Effector CD8-positive, alpha-beta T cell (primary cell): Measurements from ENCODE around the gene CMIP.
"Not testable (repeated sequence)": the region's sequence is repeated elsewhere in the genome, so short reads cannot be mapped to it uniquely, and the experiment has no call there.

Experiments
- DNase-seq: peaks from one replicate; lab custom pipeline; 2025; lab: John Stamatoyannopoulos, UW

Gene CMIP

GRCh38 chr16:81517629-81518438 is 73.2 kb downstream of the CMIP start:
- DNase-seq: no peak

- DNase-seq: no peak
Observed at GRCh38 chr16:81518439-81518757, 73.8 kb downstream of the CMIP start.

GRCh38 chr16:81519301-81520150 is 74.9 kb downstream of the CMIP start:
- no peak for DNase-seq

GRCh38 chr16:81520151-81520470 is 75.5 kb downstream of the CMIP start:
- DNase-seq: no peak

DNA sequence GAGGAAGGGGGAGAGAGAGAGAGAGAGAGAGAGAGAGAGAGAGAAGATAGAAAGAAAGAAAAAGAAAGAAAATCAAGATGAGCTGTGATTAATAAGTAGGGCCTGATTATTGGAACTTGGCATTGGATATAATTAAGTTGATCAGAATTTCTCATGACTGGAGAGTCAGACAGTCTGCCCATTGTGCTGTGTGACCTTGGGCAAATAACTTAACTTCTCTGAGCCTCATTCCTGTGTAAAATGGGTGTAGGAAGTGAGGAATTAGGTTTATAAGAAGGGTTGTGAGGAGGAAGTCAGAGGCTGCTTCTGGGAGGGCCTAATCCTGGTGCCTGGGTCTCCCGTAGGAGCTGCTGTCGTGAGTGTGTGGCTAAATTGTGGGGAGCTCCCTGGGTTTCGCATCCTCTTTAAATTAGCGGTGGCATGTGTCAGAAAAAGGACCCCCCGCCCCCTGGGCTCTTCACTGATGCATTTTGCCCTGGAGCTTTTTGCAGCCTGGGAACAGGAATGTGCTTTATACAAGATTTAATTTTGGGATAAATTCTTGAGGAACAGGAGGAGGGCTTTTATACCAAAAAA is 76.0 kb downstream of the CMIP start:
- no peak for DNase-seq

GRCh38 chr16:81521141-81521626 is 76.6 kb downstream of the CMIP start:
- DNase-seq: peak; percentile 11

DNA sequence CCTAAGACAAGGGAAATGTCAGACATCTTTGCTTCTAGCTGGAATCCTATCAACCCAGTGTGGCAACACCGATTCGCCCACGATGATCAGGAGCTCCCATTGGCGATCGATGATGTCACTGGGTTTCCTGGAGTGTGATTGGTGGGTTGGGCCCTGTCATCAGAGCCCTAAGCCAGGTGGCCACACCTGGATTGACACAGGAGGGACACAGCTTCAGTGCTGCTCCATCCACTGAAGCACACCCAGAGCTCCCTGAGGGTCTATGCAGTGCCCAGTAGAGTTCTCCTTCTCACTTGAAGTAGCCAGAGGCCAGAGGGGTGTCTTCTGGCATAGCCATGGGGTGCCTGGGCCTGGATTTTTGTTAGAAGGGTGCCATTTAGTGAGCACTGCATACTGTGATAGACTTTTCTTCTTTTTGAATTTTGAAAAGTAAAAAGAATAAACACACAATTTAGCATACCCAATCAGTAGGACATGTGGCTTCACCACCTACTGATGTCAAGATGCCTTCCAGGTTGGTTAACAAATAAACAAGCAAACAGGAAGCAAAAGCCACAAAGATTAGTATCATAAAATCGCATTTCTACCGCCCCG is 77.6 kb downstream of the CMIP start:
- no peak for DNase-seq

DNA sequence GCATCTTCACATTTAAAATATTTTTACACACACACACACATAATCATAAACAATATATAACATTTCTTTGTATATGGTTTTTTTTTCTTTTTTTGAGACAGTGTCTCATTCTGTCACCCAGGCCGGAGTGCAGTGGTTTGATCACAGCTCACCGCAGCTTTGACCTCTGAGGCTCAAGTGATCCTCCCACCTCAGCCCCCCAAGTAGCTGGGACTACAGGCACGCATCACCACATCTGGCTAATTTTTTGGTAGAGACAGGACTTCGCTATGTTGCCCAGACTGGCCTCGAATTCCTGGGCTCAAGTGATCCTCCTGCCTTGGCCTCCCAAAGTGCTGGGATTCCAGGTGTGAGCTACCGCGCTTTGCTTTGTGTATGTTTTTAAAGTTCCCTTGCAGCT is 78.2 kb downstream of the CMIP start:
- DNase-seq: not testable (repeated sequence)

- no peak for DNase-seq
Observed at GRCh38 chr16:81523387-81524115, 78.9 kb downstream of the CMIP start.

DNA sequence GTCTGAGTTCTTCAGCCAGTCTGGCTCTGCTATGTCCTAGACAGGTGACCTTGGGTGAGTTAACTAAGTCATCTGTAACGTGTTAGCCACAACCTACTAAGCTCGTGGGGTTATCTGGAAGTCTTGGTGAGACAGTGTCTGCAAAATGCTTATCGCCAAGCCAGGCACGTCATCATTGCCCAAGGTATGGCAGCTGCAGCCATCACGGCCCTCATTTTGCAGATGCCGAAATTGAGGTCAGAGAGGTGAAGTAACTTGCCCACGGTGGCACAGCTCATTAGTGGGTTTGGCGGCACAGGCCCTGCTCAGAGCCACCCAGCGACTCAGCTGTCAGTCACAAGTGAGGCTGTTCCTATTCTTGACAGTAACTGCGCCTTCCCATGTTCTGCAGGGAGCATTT is 79.8 kb downstream of the CMIP start:
- no peak for DNase-seq

DNA sequence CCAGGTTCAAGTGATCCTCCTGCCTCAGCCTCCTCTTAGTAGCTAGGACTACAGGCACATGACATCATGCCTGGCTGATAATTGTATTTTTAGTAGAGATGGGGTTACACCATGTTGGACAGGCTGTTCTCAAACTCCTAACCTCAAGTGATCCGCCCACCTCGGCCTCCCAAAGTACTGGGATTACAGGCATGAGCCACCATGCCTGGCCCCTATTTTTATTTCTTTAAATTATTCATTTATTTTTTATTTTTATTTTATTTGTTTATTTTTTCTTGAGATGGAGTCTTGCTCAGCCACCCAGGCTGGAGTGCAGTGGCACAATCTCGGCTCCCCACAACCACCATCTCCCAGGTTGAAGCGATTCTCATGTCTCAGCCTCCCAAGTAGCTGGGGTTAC is 80.3 kb downstream of the CMIP start:
- not testable (repeated sequence) for DNase-seq

- DNase-seq: no peak
Observed at GRCh38 chr16:81526199-81526598, 81.6 kb downstream of the CMIP start.

GRCh38 chr16:81526935-81527334 is 82.3 kb downstream of the CMIP start:
- no peak for DNase-seq

DNA sequence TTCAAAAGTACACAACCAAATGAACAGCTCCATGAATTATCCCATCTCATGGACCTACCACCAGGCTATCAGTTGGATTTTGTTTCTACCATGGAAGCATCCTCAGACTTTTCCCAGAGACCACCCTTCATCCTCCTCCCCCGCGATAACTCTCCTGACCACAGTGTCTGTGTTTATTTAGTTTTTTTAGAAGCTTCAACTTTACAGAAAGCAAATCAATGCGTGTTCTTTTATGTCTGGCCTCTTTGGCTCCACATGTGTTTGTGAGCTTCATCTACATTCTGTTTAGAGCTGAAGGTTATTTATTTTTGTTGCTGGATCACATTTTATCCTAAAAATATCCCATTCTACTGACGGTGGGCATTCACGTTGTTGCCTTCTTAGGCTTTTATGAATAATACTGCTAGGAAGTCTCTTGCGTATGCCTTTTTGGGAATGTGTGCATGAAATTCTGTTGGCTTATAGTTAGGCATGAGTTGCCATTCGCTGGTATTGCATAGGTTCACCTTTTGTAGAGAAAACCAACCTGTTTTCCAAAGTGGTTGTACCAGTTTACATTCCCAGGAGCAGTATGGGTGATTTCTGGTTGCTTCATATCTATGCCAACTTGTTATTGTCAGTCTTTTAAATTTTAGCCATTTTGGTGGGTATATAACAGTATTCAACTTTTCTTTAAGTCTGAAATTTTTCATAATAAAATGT is 83.0 kb downstream of the CMIP start:
- DNase-seq: no peak

DNA sequence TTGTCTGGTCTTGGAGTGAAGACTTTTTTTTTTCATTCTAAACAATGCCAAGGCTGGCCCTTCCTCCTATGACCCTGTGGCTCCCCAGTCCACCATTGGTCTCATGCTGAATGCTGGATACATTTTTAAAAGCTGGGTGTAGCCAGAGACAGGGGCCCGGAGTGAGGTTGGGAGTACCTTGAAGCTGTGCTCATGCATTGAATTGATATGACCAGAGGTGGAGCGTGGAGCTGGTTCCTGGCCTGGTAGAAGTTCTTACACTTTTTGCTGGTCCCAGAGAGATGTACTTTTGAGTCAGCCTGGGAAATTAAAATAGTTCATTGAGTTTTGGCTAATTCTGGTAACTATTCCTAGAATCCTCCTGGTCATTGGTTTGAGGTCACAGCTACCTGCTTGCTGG is 83.6 kb downstream of the CMIP start:
- DNase-seq: no peak

GRCh38 chr16:81530296-81530721 is 85.7 kb downstream of the CMIP start:
- DNase-seq: no peak

DNA sequence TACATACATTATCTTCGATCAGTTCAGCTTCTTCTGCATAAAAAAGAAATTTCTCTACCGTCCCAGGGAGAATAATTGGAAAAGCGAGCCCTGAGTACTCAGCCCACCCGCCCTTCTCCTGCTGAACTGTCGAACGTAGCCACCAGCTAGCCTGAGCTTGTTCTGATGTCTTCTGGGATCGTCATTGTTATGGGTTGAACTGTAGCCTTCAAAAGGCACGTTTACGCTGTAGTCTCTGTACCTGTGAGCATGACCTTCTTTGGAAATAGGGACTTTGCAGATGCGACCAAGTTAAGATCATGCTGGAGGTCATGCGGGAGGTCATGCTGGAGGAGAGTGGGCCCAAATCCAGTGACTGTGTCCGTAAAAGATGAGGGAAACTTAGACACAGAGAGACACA is 86.2 kb downstream of the CMIP start:
- no peak for DNase-seq

GRCh38 chr16:81531419-81531821 is 86.8 kb downstream of the CMIP start:
- DNase-seq: no peak

DNA sequence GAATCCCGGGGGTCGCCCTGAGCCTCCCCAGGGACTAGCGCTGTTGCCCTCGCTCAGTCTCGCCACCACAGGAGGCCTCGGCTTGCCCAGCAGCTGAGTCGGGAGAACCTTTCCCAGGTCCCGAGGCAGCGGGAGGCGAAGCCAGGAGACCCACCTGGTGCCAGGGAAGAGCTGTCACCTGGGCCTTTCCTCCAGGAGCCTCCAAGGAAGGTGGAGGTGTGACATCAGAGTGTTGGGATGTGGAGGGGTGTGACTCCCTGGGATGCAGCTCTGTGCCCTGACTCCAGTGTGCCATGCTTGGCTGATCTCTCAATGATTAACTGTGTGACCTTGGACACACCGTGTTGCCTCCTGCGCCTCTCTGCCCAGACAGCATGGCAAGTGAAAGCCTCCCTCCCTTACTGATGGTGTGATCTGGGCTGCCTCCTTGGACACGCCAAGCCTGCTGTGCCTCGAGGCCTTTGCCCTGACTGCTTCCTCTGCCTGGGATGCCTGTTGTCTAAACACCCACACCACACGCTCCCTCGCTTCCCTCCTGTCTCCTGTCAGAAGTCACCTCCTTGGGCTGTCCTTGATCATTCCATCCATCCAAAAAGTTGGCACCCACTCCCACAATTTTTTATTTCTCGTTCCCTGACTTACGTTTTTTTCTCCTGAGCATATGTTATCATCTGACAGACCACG is 88.0 kb downstream of the CMIP start:
- no peak for DNase-seq

DNA sequence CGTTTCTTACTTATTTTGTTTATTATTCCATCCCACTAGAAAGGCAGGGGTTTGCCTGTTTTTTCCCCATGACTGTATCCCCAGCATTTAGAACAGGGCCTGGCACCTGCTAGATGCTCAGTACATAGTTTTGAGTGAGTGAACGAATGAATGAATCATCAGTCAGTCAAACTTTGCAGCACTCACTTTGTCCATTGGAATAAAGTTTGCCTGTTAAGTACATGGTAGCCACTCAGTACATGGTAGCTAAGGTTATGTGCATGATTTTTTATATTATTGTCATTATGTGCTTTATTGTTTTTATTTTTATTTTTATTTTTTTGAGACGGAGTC is 88.5 kb downstream of the CMIP start:
- DNase-seq: no peak
